Coronary artery (tissue), 2 donors: Measurements from ENCODE around the gene C2orf78.
"Not testable (repeated sequence)": the region's sequence is repeated elsewhere in the genome, so short reads cannot be mapped to it uniquely, and the experiment has no call there.

ENCODE experiments used
- DNase-seq: peaks from one replicate; pipeline ENCODE4 v3.0.0-alpha.2; 2017; ENCODE audit warnings: low spot score
- H3K27ac ChIP-seq, 2 donors: fragments of 200-600 bp; sonication (generic); one replicate each; pipeline ENCODE4 v1.5.1; 2016 to 2019
- H3K4me3 ChIP-seq: fragments of 200-600 bp; sonication (generic); 2 replicates; pipeline ENCODE4 v1.5.1; 2016; ENCODE audit warnings: mild to moderate bottlenecking, moderate library complexity
- CTCF ChIP-seq: fragments of 200-600 bp; sonication (generic); IDR thresholded peaks from one replicate; pipeline ENCODE4 v1.5.1; 2019; ENCODE audit warnings: antibody characterized with exemption

Gene C2orf78

GRCh38 chr2:73783883-73784282, at the start of gene C2orf78:
Gene C2orf78, plus strand, starts transcription at chr2:73784183. Its CDS starts 127 bp downstream, at chr2:73784310.
- not testable (repeated sequence) for DNase-seq, H3K27ac ChIP-seq, H3K4me3 ChIP-seq

- no peak for TF ChIP-seq CTCF
- no peak for DNase-seq
- Histone ChIP-seq H3K4me3 (peak overlapping the region; percentile 89), H3K27ac (peak overlapping the region in 1 of 2 donors; percentile 82)
Observed at GRCh38 chr2:73736378-73736777, 47.6 kb upstream of the C2orf78 start.

- H3K4me3 ChIP-seq, result peak within 1 kb of the TSS; percentile 89
- DNase-seq, result peak; percentile 97
- no peak for TF ChIP-seq CTCF
- H3K27ac ChIP-seq, result peak within 1 kb of the TSS; percentile 43 to 82
Observed at GRCh38 chr2:73736855-73737779, 46.9 kb upstream of the C2orf78 start, which contains the start of gene TPRKB. Gene TPRKB, minus strand, starts transcription at chr2:73737345. Its CDS starts 2,776 bp downstream, at chr2:73734569.

- no peak overlapping the region for H3K27ac ChIP-seq
- no peak for TF ChIP-seq CTCF
- DNase-seq, result no peak
- H3K4me3 ChIP-seq, result no peak overlapping the region
Observed at GRCh38 chr2:73739101-73739500, 44.9 kb upstream of the C2orf78 start.

DNA sequence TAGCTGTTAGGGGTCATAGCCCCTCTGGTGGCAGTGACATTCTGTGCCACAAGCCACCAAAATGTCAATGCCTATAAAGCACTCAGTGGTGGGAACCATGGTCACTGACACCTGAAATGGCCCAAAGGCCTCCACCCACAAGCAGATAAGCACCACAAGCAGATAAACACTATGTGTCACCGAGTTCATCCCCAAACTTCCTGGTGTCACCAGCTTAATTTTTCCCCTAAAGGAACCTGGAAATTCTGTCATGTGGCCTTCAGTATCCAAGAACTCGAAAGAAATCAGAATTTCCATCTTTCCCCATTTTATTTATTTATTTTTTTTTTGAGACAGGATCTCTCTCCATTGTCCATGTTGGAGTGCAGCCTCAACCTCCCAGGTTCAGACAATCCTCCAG, 43.2 kb upstream of the C2orf78 start:
- DNase-seq, result no peak
- Histone ChIP-seq H3K4me3 (no peak overlapping the region), H3K27ac (no peak overlapping the region)
- TF ChIP-seq CTCF, result no peak

GRCh38 chr2:73746015-73746876, 37.7 kb upstream of the C2orf78 start:
- no peak overlapping the region for H3K4me3 ChIP-seq
- H3K27ac ChIP-seq, result no peak overlapping the region
- no peak for TF ChIP-seq CTCF
- no peak for DNase-seq

DNA sequence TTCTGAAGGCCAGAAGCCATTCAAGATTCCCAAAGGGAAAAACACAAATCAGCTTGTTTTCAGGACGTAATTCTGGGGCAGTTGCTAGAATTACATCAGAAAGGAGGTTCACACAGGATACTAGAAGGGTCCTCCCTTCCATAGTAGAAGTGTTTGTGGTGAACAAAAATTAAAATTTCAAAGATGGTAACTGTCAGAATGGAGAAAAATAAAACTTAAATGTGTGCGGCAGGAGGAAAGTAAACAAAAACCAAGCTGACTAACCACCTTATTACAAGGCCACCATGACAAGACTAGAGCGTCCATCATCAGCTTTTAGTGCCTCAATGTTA, 37.1 kb upstream of the C2orf78 start:
- TF ChIP-seq CTCF, result no peak
- no peak for DNase-seq
- Histone ChIP-seq H3K4me3 (no peak overlapping the region), H3K27ac (no peak overlapping the region)
